HepG2 (cell line): ENCODE measurements around the gene LRBA. TPM values are rescaled to one million over a fixed set of nuclear protein-coding genes. Genes with fewer than 3 reads are reported as not detected.

Source experiments
- ATAC-seq: fragments of 200-7000 bp; cut with Tn5 transposase; 3 replicates; pipeline ENCODE4 v1.9.1; 2020; ENCODE audit warnings: mild to moderate bottlenecking, moderate library complexity
- BruUV-seq: library from RNA; stranded (reverse); fragments of 400-500 nt; replicated peaks from 2 replicates; lab custom pipeline; 2021; lab: Mats Ljungman, UMichigan
- CTCF ChIA-PET: fragments of 300-600 bp; formaldehyde crosslinking; extraction: SDS; loops from one replicate; lab custom pipeline; 2021; ENCODE audit warnings: low total read pairs, inconsistent platforms, low intra/inter-chr PET ratio; lab: Yijun Ruan, JAX
- POLR2A ChIA-PET: fragments of 350-600 bp; sonication (Branson Sonifier 250); formaldehyde crosslinking; loops from one replicate; lab custom pipeline; 2020; ENCODE audit warnings: antibody characterized with exemption, inconsistent platforms; lab: Yijun Ruan, JAX
- DNase-seq: peaks from one replicate; pipeline ENCODE4 v3.0.0-alpha.2; 2015; ENCODE audit warnings: low spot score
- FAIRE-seq: peaks from 3 replicates; lab custom pipeline; 2011; peaks lifted over from hg19 to GRCh38; lab: Jason Lieb, UNC
- H2AFZ ChIP-seq: one replicate; pipeline ENCODE4 v1.6.1; 2011; ENCODE audit warnings: low read length, inconsistent platforms
- H3K27ac ChIP-seq: fragments of 300-600 bp; 3 replicates; pipeline ENCODE4 v1.8.0; 2011; ENCODE audit warnings: mixed run types, mild to moderate bottlenecking, mixed read lengths, low read length, inconsistent platforms; ENCODE audit not compliant: insufficient read depth; ENCODE audit errors: extremely low read length
- H3K27me3 ChIP-seq, 2 experiments: fragments of 200-600 bp in 1 of 2; 2 replicates in 1 of 2; 3 replicates in 1 of 2; pipeline versions ENCODE4 v1.6.0 to v1.8.0; 2011; ENCODE audit warnings: low read length in 2 of 2, mild to moderate bottlenecking in 2 of 2, moderate library complexity in 2 of 2, inconsistent platforms in 1 of 2; ENCODE audit not compliant: insufficient read depth in 2 of 2, control insufficient read depth in 1 of 2
- H3K36me3 ChIP-seq, 2 experiments: fragments of 200-600 bp in 1 of 2; replicated peaks in 1 of 2; 2 replicates in 1 of 2; 3 replicates in 1 of 2; pipeline versions ENCODE4 v1.5.1 to v1.8.0; 2011; ENCODE audit warnings: low read length in 2 of 2, inconsistent platforms in 1 of 2; ENCODE audit not compliant: insufficient read depth in 2 of 2, control insufficient read depth in 1 of 2
- H3K4me1 ChIP-seq: 2 replicates; pipeline ENCODE4 v1.5.1; 2012; ENCODE audit warnings: low read length, inconsistent platforms; ENCODE audit not compliant: insufficient read depth
- H3K4me2 ChIP-seq: 2 replicates; pipeline ENCODE4 v1.6.0; 2011; ENCODE audit warnings: low read depth, low read length, inconsistent platforms
- H3K4me3 ChIP-seq, 3 experiments: fragments of 200-600 bp in 1 of 3; sonication (generic), shearing (Covaris generic) in 1 of 3; replicated peaks in 1 of 3; 2 replicates each; pipeline ENCODE4 v1.5.1; 2011 to 2016; ENCODE audit warnings: low read length in 3 of 3, inconsistent platforms in 2 of 3, low read depth in 2 of 3, mild to moderate bottlenecking in 2 of 3, control low read depth in 1 of 3, mixed read lengths in 1 of 3; ENCODE audit not compliant: insufficient read depth in 1 of 3
- H3K79me2 ChIP-seq: one replicate; pipeline ENCODE4 v1.6.1; 2011; ENCODE audit warnings: low read length, inconsistent platforms; ENCODE audit not compliant: insufficient read depth
- H3K9ac ChIP-seq: 2 replicates; pipeline ENCODE4 v1.6.0; 2011; ENCODE audit warnings: mild to moderate bottlenecking, low read depth, low read length, inconsistent platforms; ENCODE audit not compliant: insufficient read depth
- H3K9me3 ChIP-seq: 2 replicates; pipeline ENCODE4 v1.5.1; 2012; ENCODE audit warnings: mild to moderate bottlenecking, low read length
- H4K20me1 ChIP-seq: 2 replicates; pipeline ENCODE4 v1.6.0; 2011; ENCODE audit warnings: inconsistent platforms, mild to moderate bottlenecking, low read length, moderate library complexity; ENCODE audit not compliant: insufficient read depth
- EP300 ChIP-seq, 3 experiments: sonication (generic) in 1 of 3; formaldehyde crosslinking in 1 of 3; IDR thresholded peaks; 2 replicates each; pipeline versions ENCODE4 v1.5.1 to v1.6.1; 2011 to 2020; ENCODE audit warnings: low read depth in 2 of 3, low read length in 2 of 3, borderline replicate concordance in 1 of 3, improper control_type of control experiment in 1 of 3, mild to moderate bottlenecking in 1 of 3, missing genetic modification reagents in 1 of 3, moderate library complexity in 1 of 3
- ETV5 ChIP-seq: IDR thresholded peaks from 2 replicates; pipeline ENCODE4 v1.6.1; 2018; ENCODE audit warnings: missing biosample characterization, missing genetic modification reagents, inconsistent platforms, borderline replicate concordance
- HMG20A ChIP-seq: IDR thresholded peaks from 2 replicates; pipeline ENCODE4 v1.6.1; 2016; ENCODE audit warnings: borderline replicate concordance
- IKZF1 ChIP-seq: fragments of 450-650 bp; IDR thresholded peaks from 2 replicates; pipeline ENCODE4 v1.7.1; 2016
- SP1 ChIP-seq, 2 experiments: fragments of 450-650 bp in 1 of 2; sonication (generic) in 1 of 2; formaldehyde crosslinking in 1 of 2; IDR thresholded peaks; 2 replicates each; pipeline versions ENCODE4 v1.4.0 to v1.6.1; 2016 to 2020; ENCODE audit warnings: missing genetic modification reagents in 1 of 2
- ZBTB21 ChIP-seq: sonication (generic); formaldehyde crosslinking; IDR thresholded peaks from 2 replicates; pipeline ENCODE4 v1.4.0; 2020; ENCODE audit warnings: missing genetic modification reagents
- ZBTB38 ChIP-seq: sonication (generic); formaldehyde crosslinking; IDR thresholded peaks from 2 replicates; pipeline ENCODE4 v1.5.1; 2020; ENCODE audit warnings: mild to moderate bottlenecking, missing genetic modification reagents
- ZNF17 ChIP-seq: sonication (generic); formaldehyde crosslinking; IDR thresholded peaks from 2 replicates; pipeline ENCODE4 v1.5.0; 2020; ENCODE audit warnings: mild to moderate bottlenecking, missing genetic modification reagents
- WGBS: methylation state at CpG from one replicate; pipeline ENCODE4 v1.1.6; 2017; ENCODE audit warnings: low lambda C conversion rate; 5-methylcytosine and 5-hydroxymethylcytosine counted together
- in situ Hi-C: cut with HindIII; loops from 2 replicates; pipeline ENCODE4 v1.10.0; 2017; ENCODE audit warnings: low pct_unique_long_range_greater_than_20kb; ENCODE audit not compliant: extremely low pct_ligation_motif_present
- intact Hi-C: fragments of 100-400 bp; cut with micrococcal nuclease; formaldehyde crosslinking; loops from one replicate; pipeline ENCODE4 v1.10.0; 2022; ENCODE audit not compliant: unreplicated experiment
- polyA plus RNA-seq, 8 experiments: library from polyadenylated mRNA; depleted of rRNA in 3 of 8; stranded (reverse) in 7 of 8; unstranded in 1 of 8; fragments of >200 nt; fragmentation: Illumina TruSeq in 4 of 8; extraction: Trizol in 4 of 8; gene quantifications; 2 replicates each; pipeline versions ENCODE4 v1.2.1 to v1.2.3, GENCODE V29; 2011 to 2016; ENCODE audit warnings: low read depth in 4 of 8, missing spikeins in 1 of 8, mixed read lengths in 1 of 8; ENCODE audit not compliant: insufficient read depth in 1 of 8
- total RNA-seq, 5 experiments: library from RNA; depleted of rRNA; stranded (reverse); fragments of >200 nt; fragmentation: Illumina TruSeq; extraction: Trizol; gene quantifications; 2 replicates each; pipeline ENCODE4 v1.2.3, GENCODE V29; 2016; ENCODE audit warnings: low read depth in 1 of 5
- TF ChIP-seq, protein P1 (sequence below): IDR thresholded peaks from 2 replicates; pipeline ENCODE4 v1.6.1; 2018; ENCODE audit warnings: missing genetic modification reagents, mild to moderate bottlenecking, missing compliant biosample characterization
- TF ChIP-seq, protein P2 (sequence below): IDR thresholded peaks from 2 replicates; pipeline ENCODE4 v1.6.1; 2016; ENCODE audit warnings: low read depth, missing genetic modification reagents, missing compliant biosample characterization
- TF ChIP-seq, protein P3 (sequence below): sonication (generic); formaldehyde crosslinking; conservative IDR thresholded peaks from 2 replicates; pipeline ENCODE4 v1.4.0; 2020; ENCODE audit warnings: missing genetic modification reagents
- TF ChIP-seq, protein P4 (sequence below): sonication (generic); formaldehyde crosslinking; IDR thresholded peaks from 2 replicates; pipeline ENCODE4 v1.8.1; 2023; ENCODE audit warnings: mild to moderate bottlenecking, inconsistent platforms, moderate library complexity, missing genetic modification reagents, borderline replicate concordance
- TF ChIP-seq, protein P5 (sequence below): sonication (generic); formaldehyde crosslinking; IDR thresholded peaks from 2 replicates; pipeline ENCODE4 v1.4.0; 2020; ENCODE audit warnings: low read depth, mild to moderate bottlenecking, missing genetic modification reagents

The LRBA gene
- total and polyA plus RNA-seq, 2 of the 13 experiments (the other 11 are each of a cell fraction or from before 2014, with no cell fraction given) = 21.0 to 37.2 TPM

DNA sequence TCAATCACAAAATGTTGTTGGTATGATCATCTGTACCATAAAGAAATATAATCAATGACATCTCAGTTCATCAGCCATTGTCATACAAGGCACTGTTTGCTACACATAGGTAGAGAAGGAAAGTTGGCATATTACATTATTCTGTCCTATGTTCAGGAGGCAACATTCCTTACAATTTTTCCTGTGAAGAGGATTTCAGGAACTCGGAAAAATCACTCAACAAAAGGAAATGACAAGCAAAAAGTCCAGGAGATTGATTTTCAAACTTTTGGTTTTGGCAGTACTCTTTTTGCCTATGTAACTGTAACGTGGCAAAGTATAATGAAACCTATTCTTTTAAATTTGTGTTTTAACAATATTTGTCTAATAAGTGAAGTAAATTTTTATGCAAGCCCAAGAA, 301.8 kb downstream of the LRBA start:
- peaks cover 18% of the 10 kb centered on the region for H3K4me1 ChIP-seq
- intact Hi-C loops = no loop called here
- DNase-seq (no peak), ATAC-seq (no peak), FAIRE-seq (no peak)
- BruUV-seq = no TSS peak
- no peaks in the 10 kb centered on the region for H3K9me3 ChIP-seq
- no peak overlapping the region for H3K9ac ChIP-seq
- H2AFZ ChIP-seq = no peak overlapping the region
- no peaks in the 10 kb centered on the region for H4K20me1 ChIP-seq
- H3K4me2 ChIP-seq = no peak overlapping the region
- WGBS = 98% methylated on average over 2 of the region's 2 CpGs
- no peak overlapping the region for H3K4me3 ChIP-seq
- POLR2A ChIA-PET = no interaction called here
- CTCF ChIA-PET = no interaction called here
- H3K79me2 ChIP-seq = no peaks in the 10 kb centered on the region
- H3K27me3 ChIP-seq = no peaks in the 10 kb centered on the region; a peak in 1 of 5 replicates
- in situ Hi-C loops = no loop called here
- H3K36me3 ChIP-seq = no peaks in the 10 kb centered on the region; a peak in 1 of 5 replicates
- no peak overlapping the region for H3K27ac ChIP-seq
- no peak for TF ChIP-seq ZBTB38 (CRISPR knock-in tag)
- TF ChIP-seq HMG20A (CRISPR knock-in tag) = no peak
- TF ChIP-seq, protein P1, sequence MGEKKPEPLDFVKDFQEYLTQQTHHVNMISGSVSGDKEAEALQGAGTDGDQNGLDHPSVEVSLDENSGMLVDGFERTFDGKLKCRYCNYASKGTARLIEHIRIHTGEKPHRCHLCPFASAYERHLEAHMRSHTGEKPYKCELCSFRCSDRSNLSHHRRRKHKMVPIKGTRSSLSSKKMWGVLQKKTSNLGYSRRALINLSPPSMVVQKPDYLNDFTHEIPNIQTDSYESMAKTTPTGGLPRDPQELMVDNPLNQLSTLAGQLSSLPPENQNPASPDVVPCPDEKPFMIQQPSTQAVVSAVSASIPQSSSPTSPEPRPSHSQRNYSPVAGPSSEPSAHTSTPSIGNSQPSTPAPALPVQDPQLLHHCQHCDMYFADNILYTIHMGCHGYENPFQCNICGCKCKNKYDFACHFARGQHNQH (CRISPR knock-in tag) = no peak
- TF ChIP-seq, protein P2, sequence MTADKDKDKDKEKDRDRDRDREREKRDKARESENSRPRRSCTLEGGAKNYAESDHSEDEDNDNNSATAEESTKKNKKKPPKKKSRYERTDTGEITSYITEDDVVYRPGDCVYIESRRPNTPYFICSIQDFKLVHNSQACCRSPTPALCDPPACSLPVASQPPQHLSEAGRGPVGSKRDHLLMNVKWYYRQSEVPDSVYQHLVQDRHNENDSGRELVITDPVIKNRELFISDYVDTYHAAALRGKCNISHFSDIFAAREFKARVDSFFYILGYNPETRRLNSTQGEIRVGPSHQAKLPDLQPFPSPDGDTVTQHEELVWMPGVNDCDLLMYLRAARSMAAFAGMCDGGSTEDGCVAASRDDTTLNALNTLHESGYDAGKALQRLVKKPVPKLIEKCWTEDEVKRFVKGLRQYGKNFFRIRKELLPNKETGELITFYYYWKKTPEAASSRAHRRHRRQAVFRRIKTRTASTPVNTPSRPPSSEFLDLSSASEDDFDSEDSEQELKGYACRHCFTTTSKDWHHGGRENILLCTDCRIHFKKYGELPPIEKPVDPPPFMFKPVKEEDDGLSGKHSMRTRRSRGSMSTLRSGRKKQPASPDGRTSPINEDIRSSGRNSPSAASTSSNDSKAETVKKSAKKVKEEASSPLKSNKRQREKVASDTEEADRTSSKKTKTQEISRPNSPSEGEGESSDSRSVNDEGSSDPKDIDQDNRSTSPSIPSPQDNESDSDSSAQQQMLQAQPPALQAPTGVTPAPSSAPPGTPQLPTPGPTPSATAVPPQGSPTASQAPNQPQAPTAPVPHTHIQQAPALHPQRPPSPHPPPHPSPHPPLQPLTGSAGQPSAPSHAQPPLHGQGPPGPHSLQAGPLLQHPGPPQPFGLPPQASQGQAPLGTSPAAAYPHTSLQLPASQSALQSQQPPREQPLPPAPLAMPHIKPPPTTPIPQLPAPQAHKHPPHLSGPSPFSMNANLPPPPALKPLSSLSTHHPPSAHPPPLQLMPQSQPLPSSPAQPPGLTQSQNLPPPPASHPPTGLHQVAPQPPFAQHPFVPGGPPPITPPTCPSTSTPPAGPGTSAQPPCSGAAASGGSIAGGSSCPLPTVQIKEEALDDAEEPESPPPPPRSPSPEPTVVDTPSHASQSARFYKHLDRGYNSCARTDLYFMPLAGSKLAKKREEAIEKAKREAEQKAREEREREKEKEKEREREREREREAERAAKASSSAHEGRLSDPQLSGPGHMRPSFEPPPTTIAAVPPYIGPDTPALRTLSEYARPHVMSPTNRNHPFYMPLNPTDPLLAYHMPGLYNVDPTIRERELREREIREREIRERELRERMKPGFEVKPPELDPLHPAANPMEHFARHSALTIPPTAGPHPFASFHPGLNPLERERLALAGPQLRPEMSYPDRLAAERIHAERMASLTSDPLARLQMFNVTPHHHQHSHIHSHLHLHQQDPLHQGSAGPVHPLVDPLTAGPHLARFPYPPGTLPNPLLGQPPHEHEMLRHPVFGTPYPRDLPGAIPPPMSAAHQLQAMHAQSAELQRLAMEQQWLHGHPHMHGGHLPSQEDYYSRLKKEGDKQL (CRISPR knock-in tag) = no peak
- no peak for TF ChIP-seq ZBTB21 (CRISPR knock-in tag)
- no peak for TF ChIP-seq EP300 (IDR thresholded peaks at IDR 0.05; ENCODE audit: low read depth in 2 of 2, low read length in 2 of 2)
- TF ChIP-seq EP300 (CRISPR knock-in tag; IDR thresholded peaks at IDR 0.05; ENCODE audit: borderline replicate concordance) = no peak
- TF ChIP-seq, protein P3, sequence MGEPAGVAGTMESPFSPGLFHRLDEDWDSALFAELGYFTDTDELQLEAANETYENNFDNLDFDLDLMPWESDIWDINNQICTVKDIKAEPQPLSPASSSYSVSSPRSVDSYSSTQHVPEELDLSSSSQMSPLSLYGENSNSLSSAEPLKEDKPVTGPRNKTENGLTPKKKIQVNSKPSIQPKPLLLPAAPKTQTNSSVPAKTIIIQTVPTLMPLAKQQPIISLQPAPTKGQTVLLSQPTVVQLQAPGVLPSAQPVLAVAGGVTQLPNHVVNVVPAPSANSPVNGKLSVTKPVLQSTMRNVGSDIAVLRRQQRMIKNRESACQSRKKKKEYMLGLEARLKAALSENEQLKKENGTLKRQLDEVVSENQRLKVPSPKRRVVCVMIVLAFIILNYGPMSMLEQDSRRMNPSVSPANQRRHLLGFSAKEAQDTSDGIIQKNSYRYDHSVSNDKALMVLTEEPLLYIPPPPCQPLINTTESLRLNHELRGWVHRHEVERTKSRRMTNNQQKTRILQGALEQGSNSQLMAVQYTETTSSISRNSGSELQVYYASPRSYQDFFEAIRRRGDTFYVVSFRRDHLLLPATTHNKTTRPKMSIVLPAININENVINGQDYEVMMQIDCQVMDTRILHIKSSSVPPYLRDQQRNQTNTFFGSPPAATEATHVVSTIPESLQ (CRISPR knock-in tag) = no peak
- TF ChIP-seq, protein P4, sequence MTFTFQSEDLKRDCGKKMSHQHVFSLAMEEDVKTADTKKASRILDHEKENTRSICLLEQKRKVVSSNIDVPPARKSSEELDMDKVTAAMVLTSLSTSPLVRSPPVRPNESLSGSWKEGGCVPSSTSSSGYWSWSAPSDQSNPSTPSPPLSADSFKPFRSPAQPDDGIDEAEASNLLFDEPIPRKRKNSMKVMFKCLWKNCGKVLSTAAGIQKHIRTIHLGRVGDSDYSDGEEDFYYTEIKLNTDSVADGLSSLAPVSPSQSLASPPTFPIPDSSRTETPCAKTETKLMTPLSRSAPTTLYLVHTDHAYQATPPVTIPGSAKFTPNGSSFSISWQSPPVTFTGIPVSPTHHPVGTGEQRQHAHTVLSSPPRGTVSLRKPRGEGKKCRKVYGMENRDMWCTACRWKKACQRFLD = no peak
- no peak for TF ChIP-seq ZNF17 (CRISPR knock-in tag)
- no peak for TF ChIP-seq SP1 (IDR thresholded peaks at IDR 0.05)
- no peak for TF ChIP-seq SP1 (CRISPR knock-in tag; IDR thresholded peaks at IDR 0.05)
- no peak for TF ChIP-seq ETV5 (CRISPR knock-in tag)
- TF ChIP-seq, protein P5, sequence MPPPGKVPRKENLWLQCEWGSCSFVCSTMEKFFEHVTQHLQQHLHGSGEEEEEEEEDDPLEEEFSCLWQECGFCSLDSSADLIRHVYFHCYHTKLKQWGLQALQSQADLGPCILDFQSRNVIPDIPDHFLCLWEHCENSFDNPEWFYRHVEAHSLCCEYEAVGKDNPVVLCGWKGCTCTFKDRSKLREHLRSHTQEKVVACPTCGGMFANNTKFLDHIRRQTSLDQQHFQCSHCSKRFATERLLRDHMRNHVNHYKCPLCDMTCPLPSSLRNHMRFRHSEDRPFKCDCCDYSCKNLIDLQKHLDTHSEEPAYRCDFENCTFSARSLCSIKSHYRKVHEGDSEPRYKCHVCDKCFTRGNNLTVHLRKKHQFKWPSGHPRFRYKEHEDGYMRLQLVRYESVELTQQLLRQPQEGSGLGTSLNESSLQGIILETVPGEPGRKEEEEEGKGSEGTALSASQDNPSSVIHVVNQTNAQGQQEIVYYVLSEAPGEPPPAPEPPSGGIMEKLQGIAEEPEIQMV = no peak
- TF ChIP-seq IKZF1 = no peak
